HG03520 (cell line): ENCODE data around the gene FBXW4.
"Not testable (repeated sequence)": the region's sequence is repeated elsewhere in the genome, so short reads cannot be mapped to it uniquely, and the experiment has no call there.

Experiments used
- ATAC-seq: cut with Tn5 transposase; IDR thresholded peaks from one replicate; pipeline ENCODE4 v1.9.1; 2021; ENCODE audit warnings: mild to moderate bottlenecking, moderate library complexity; ENCODE audit not compliant: unreplicated experiment

FBXW4 gene

DNA sequence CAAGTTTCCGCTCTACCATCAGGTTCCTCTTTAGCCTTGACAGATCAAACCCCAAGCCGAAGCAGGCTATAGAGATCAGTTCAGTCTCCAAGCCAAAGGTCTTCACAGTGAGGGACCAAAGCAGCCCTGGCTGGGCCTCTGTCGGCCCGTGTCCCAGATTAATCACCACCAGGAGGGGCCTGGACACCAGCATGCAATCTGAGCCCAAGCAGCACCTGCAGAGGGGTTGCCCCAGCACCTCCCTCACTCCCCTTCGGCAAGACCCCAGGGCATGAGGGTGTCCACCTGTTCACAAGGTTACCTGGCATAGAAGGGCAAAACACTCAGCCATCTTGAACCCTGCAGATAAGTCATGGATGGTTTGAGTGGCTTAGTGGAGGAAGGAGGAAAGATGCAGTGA lies 36.0 kb downstream of the FBXW4 start:
- ATAC-seq = no peak

DNA sequence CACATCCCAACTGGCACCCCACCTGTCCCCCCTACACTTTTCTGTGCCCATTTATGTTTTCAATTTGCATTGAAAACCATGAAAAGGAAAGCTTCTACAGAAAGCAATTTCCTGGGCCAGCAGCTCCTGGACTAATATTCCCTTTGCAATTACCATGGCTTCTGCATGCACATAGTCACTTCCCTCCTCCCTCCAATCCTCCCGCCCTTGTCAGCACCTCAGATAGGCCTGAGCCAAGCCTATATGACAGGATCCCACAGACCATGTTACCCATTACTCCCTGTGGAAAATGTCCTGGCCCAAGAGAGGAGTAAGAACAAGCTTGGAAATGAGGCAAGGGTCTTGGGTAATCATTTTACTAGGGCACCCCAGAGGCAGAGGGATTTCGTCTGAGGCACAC lies 38.1 kb downstream of the FBXW4 start:
- no peak for ATAC-seq

DNA sequence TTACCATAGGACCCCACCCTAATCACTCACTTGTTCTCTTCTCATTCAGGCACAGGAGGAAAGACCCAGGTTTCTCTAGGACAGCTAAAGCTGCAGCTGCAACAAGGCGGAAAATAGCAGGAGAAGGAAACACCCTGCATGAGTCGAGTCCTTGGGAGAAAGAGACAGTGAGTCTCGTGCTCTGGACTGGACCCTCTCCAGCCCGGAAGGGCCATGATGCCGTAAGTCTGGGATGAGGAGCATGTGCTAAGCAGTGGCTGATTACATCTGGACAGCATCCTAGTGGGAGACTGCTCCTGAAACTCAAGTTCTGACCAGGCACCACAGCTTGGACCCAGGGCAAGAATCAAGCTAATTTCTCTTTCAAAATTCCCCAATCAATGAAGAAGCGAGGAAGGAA lies 39.4 kb downstream of the FBXW4 start:
- ATAC-seq = no peak

DNA sequence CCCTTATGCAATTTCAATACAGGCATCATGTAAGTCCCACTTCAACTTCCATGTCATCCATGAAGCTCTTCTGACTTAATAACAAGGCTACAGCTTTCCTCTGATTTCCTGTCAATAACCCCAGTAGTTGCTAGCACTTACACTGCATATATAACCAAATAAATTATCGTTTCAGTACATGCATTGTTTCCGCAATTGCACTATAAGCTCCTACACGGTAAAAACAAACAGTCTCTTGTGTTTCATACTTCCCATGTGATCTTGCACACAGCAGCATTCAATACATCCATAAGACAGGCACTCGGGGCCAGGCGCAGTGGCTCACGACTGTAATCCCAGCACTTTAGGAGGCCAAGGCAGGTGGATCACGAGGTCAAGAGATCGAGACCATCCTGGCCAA lies 41.4 kb downstream of the FBXW4 start:
- ATAC-seq = no peak

DNA sequence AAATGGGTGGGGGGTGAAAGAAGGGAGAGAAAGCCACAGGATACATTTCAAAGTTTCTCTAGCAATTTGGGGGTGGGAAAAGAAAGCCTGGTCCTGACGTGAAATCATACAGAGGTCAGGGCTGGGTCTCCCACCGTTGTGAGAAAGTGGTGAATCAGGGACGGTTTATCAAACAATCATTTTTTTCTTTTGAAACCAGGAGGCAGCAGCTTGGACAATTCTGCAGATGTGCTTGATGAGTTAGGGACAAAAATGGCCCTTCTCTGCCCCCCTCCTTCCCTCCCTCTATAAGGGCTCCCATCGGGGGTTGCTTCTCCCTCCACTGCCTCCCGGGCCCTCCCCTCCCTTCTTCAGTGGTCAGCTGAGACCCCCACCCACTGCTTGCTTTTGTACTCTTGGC lies 43.6 kb downstream of the FBXW4 start:
- no peak for ATAC-seq

DNA sequence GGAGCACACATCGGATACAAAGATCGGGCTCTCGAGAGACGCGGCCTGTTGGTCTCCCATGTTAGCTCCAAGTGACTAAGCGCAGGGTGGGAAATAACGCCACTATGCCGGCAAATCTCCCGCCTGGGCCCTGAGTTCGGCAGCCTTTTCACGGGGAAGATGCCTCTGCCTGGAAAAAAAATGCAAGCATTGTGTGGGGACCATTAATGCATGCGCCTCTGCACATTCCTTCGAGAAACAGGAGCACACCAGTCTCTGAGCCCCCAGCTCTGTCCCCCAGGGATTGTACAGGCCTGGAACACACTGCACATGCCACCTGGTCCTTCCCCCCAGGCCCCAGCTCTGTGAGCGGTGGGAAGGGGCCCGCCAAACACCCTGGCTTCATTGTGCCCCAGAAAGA lies 44.1 kb downstream of the FBXW4 start:
- no peak for ATAC-seq

DNA sequence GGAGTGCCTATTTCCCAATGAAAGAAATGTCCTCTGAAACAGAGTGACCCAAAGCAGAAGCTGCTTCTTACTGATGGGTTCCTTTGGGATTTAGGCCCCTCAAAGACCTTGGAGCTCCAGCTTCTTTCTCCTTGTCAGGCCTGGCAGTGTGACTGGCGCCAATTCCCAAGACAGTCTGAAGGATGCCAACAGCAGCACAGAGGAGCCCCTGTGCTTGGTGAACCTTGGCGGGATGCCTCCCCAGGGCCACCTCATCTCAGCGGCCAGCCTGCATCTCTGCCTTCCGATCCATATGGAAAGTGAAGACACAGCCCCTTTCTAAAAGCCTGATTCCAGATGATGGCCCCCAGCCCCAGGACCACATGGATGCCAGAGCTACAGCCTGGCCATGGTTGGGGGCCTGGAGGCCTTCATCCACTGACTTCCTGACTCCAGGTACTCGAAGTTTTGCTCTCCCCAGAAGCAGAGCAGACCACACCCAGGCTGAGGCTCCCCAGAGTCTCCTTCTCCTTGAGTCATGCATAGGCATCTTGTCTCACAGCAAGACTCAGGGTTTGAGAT lies 45.4 kb downstream of the FBXW4 start:
- ATAC-seq = no peak

DNA sequence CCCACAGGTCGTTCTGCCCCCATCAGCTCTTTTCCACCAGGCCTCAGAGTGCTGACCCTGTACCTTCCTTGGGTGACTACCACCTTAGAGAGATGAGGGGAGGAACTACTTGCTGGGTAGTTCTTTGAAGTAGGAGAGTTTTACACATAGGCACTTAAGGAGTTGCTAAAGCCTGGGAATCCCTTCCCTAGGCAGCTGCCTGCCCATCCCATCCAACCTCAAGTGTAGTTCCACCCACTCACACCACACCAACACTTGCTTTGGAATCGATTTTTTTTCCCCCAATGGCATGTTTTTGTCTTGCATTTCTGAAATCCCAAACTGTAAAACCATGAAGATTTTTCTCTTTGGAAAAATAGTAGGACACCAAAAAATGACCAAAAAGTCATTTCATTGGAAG lies 47.7 kb downstream of the FBXW4 start:
- ATAC-seq = no peak

DNA sequence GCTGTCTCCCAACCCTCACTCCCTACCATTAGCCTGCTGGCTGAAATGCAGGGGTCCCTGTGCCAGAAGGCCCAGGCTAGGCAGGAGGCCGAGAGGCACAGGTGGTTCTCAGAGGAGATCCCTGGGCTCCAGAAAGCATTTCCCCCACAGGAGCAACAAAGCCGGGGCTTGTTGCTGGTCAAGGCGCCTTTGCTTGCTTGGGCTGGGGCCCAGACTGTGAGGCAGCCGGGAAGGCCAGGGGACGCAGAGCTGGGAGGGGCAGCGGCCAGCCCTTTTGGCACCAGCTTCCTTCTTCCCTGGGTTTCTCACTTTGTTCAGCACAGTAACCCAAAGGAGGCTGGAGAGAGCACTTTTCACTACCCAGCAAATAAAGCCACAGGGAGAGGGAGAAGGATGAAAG lies 48.6 kb downstream of the FBXW4 start:
- ATAC-seq = no peak

DNA sequence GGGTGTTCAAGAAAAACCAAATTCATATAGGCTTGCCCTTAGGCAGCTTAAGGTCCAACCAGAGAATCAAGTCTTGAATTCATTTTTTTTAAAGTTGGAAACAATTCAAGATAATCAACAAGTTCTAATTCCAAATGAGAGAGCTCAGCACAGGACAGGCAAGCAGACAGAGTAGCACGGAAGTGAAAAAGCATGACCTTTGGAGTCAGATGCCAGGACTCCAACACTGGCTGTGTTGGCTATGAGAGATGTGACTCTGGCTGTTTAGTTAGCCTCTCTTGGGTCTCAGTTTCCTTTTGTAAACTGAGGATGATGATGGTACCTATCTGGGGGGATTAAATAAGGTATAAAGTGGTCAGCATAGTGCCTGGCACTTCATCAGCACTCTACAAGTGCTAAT lies 49.3 kb downstream of the FBXW4 start:
- ATAC-seq = no peak

DNA sequence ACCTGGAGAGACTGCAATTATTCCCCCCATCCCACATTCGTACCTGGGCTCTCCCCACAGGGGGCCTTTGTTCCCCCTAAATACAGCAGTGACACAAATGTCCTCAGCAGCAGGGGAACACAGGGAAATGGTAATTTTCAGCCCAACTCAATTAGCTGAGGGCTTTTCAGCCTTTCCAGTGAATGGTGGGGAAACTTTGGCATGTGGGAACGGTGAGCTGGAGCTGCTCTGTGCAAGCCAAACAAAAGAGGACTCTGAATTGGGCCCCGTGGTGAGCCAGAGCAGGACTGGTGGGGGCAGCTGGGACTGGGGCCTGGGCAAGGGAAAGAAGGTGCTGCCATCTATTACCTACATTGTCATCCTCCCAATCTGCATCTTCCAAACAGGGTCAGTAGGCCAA lies 51.0 kb downstream of the FBXW4 start:
- ATAC-seq = no peak

DNA sequence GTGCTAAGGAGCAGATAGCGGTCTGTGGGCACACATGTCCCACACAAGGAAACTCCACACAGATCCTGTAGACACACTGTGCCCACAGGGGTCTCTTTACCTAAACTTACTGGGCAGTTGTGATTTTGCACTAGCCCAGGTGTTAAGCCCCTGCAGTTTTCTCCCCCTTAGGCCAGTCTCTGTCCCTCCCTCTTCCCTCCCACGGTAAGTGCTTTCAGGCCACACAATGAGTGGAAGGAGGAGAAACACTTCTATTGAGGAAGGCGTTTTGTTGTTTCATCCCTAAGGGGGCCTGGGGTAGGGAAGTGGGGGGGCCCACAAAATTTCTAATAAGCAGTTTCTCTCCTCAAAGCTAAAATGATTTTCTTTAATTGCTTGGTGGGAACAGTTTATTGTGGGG lies 51.4 kb downstream of the FBXW4 start:
- no peak for ATAC-seq

DNA sequence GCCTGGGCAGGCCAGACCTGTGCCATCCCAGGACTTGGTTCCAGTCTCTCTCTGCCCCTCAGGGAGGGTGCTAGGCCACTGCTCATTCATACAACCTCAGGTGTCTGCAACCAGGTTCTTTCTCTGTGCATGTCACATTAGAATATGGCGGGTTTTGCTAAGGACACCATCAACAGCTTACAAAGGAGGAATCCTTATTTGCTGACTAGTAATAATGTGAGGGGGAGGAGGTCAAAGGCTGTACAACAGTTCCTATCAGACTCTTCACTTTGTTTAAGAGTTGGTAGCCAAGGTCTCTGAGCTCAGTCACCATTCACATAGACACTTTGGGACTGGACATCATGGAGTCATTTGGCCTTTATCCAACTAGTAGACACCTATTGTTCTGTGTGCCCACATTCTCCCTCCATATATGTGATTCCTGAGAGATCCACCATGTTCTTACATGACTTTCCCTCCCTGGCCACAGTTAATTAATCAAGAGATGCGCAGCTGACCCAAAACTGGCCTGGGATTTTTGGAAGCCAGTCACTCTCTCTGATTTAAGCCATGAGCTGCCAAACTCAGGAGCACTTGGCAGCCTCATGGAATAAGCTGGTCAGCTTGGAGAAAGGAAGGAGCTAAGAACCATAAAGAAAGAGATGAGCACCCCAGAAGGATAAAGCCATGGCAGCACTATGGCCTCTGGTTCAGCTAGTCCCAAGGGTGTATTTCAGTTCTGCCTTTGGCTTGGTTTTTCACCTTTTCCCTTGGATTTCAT lies 55.6 kb downstream of the FBXW4 start:
- no peak for ATAC-seq

DNA sequence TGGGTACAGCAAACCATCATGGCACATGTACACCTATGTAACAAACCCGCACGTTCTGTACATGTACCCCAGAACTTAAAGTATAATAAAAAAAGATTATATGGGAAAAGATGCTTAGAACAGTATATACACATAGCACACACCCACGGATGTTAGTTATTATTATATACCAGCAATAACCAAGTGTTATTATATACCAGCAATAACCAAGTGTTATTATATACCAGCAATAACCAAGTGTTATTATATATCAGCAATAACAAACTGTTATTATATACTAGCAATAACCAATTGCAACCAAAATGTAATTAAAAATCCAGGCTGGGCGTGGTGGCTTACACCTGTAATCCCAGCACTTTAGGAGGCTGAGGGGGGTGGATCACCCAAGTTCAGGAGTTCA lies 61.5 kb downstream of the FBXW4 start:
- not testable (repeated sequence) for ATAC-seq

DNA sequence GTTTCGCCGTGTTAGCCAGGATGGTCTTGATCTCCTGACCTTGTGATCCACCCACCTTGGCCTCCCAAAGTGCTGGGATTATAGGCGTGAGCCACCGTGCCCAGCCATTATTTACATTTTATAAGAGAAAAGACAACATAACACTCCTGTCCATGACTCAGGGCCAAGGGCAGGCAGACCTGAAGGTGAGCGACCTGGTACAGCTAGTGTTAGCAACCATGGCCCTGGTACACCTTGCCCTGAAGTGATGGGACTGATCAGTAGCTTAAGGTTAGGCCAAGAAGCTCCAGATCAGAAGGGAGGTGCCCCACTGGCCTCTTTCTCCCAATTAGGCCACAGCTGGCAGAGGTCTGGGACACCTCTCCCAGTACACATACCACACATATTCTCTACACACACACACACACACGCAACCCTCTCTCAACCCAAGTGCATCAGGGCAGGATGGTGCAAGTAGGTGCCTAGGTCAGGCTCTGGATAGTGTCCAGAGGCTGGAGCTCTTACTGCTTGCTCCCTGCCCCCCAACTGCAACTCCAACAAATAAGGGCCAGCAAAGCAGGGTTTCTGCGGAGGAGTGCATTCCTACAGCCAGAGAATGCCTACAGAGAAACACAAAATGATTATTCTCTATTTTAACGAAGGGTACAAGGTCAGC lies 63.0 kb downstream of the FBXW4 start:
- ATAC-seq = no peak

DNA sequence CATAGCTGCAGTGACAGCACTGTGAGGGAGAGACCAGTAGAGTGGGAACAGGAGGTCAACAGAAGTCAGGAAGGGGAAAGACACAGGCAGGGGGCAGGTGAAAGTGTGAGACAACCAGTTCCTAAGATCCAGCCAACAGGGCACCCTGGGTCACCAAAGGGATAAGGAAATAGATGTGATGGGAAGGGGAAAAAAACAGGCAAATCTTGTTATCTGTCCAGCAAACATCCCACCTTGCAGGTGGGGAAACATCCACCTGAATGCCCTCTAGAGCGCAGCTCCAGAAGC lies 64.4 kb downstream of the FBXW4 start:
- ATAC-seq = no peak

DNA sequence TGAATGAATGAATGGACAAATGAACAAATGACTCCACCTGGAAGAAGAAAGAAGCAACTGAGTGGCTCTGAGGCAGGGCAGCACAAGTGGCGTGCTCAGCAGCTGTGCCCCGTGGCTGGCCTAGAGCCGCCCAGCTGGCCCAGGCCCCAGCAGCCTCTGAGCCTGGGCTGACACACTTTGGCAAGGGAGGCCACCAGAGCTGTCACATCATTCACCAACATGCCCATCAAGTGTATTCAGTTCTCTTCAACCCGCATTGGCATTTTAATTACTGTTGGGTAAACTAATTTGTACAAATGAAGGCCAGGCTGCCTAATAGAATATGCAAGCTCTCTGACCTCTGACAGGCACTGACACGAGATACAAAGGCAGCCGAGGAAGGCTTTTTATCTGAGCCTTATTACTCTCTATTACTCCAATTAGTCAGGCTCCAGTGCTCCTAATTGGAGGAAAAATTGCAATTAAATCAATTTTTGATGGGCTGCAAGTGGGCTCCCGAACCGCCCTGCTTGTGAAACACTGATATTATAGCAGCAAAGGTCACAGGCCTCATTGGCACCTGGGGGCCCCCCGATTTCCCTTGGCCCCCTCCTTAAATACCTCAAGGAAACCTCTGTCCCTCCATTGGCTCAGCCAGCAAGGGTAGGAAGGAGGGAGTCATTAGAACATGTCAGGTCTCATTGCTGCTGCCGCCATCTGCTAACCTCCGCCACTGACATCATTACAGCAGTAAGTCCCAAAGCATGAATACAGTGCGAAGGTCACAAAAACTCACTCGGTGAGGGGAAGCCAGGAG lies 64.9 kb downstream of the FBXW4 start:
- ATAC-seq = no peak

DNA sequence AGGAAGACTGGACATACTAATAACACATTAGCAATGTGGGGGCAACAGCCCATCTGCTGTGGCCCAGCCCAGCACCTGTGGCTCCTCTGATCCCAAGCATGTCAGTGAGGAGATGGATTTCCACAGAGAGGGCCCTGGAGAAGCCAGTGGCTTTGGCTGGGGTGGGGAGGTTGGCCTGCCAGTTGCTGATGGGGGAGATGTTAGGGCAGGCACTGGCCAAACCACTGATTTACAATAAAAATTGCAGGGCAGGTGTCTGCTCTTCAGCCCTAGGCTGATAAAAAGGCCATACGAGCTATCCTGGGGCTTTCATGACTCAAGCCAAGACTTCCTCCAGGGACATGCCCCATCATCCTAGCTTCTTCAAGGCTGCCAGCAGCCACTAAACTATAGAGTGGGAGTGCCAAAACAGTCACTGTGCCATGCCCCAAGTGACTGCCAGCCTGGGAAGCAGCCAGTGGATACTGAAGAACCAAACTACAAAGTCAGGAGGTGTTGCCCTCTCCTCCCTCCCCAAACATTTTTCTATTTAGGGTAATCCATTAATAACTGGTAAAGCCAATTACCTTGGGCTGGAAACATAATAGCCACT lies 69.1 kb downstream of the FBXW4 start:
- ATAC-seq = no peak

DNA sequence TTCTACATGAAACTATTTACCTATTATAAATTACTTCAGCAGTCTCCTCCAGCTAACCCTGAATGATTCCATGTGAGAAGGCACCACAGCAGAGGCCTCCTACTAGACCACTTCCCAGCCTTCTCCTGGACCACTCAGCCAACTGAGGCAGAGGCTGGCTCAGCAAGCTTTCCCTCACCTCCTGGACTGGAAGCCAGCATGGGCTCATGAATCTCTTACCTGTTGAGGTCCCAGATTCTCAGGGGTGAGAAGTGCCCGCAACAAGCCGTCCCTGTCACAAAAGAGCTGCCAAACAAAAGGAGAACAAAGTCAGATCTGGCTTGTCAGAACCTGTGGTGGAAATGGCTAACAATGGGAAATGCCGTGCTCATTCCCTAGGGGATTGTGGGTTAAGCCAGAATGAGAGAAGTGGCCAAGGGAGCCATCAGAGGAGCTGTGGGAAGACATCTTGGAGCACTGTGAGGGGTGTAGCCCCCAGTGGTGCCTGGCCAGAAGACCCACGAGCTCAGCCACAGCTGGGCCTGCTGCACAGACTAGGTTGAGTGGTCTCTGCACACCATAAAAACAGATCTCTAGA lies 70.4 kb downstream of the FBXW4 start:
- no peak for ATAC-seq

DNA sequence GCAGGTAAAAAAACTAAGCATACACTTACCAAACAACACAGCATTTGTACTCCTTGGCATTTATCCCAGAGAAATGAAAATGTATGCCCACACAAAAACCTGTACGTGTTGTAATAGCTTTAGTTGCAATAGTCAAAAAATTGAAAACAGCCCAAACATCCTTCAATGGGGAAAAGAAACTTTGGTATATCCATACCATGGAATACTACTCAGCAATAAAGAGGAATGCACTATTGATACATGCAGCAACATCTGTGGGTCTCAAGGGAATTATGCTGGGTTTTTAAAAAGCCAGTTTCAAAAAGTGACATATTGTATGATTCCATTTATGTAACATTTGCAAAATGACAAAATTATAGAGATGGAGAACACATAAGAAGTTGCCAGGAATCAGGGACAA lies 71.4 kb downstream of the FBXW4 start:
- ATAC-seq = no peak

DNA sequence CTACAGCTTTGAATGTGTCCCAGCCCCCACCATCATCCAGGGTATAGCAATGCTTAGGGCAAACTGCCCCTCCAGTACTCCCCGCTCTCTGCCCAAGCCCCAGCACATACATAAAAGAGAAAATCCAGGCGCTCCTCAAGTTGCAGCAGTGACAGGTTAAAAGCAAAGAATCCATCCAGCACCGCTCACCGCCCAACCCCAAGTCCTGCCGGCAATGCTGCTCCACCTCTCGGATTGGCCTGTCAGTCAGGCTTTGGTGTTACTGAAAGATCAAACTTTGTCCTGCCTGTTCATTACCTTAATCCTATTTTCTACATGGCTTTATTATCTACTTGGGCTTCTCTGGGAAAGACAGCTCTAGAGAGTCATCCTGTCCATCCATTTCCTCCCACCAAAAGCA lies 75.0 kb downstream of the FBXW4 start:
- ATAC-seq = no peak
